HepG2 (cell line): ENCODE measurements around the gene BCAS1. TPM values are rescaled to one million over a fixed set of nuclear protein-coding genes. Genes with fewer than 3 reads are reported as not detected.

ENCODE experiments used
- ATF7-NPFF ChIP-seq: sonication (generic); formaldehyde crosslinking; IDR thresholded peaks from 2 replicates; pipeline ENCODE4 v1.8.1; 2023; ENCODE audit warnings: mild to moderate bottlenecking, low read depth, missing genetic modification reagents, moderate library complexity
- ATM ChIP-seq: fragments of 450-650 bp; IDR thresholded peaks from 2 replicates; pipeline ENCODE4 v1.7.1; 2017; ENCODE audit warnings: mild to moderate bottlenecking, borderline replicate concordance
- CEBPB ChIP-seq: IDR thresholded peaks from 2 replicates; pipeline ENCODE4 v1.6.1; 2011; ENCODE audit warnings: low read depth, low read length, improper control_type of control experiment, borderline replicate concordance
- CHCHD3 ChIP-seq: sonication (generic); formaldehyde crosslinking; IDR thresholded peaks from 2 replicates; pipeline ENCODE4 v1.8.0; 2022; ENCODE audit warnings: mild to moderate bottlenecking, missing genetic modification reagents, moderate library complexity
- DBP ChIP-seq: sonication (generic); formaldehyde crosslinking; IDR thresholded peaks from 2 replicates; pipeline ENCODE4 v1.4.0; 2020; ENCODE audit warnings: missing genetic modification reagents; ENCODE audit errors: not compliant biosample characterization
- HMG20A ChIP-seq: IDR thresholded peaks from 2 replicates; pipeline ENCODE4 v1.6.1; 2016; ENCODE audit warnings: borderline replicate concordance
- HNRNPK ChIP-seq: fragments of 200-400 bp; formaldehyde crosslinking; IDR thresholded peaks from 2 replicates; pipeline ENCODE4 v1.6.1; 2018; ENCODE audit warnings: low read length, low read depth, moderate library complexity, mild to moderate bottlenecking; ENCODE audit not compliant: poor library complexity, severe bottlenecking
- KMT2A ChIP-seq: sonication (generic); formaldehyde crosslinking; IDR thresholded peaks from 2 replicates; pipeline ENCODE4 v1.4.0; 2020; ENCODE audit warnings: missing genetic modification reagents
- MAFK ChIP-seq, 2 experiments: IDR thresholded peaks in 1 of 2; conservative IDR thresholded peaks in 1 of 2; 2 replicates each; pipeline ENCODE4 v1.6.1; 2011; ENCODE audit warnings: improper control_type of control experiment in 2 of 2, low read length in 2 of 2
- MYC ChIP-seq: sonication (generic); formaldehyde crosslinking; IDR thresholded peaks from 2 replicates; pipeline ENCODE4 v1.9.0; 2021; ENCODE audit warnings: missing genetic modification reagents, borderline replicate concordance
- NR3C1 ChIP-seq: sonication (generic); formaldehyde crosslinking; IDR thresholded peaks from 2 replicates; pipeline ENCODE4 v1.4.0; 2020; ENCODE audit warnings: missing genetic modification reagents
- PHF20 ChIP-seq: sonication (generic); formaldehyde crosslinking; IDR thresholded peaks from 2 replicates; pipeline ENCODE4 v1.5.0; 2020; ENCODE audit warnings: mild to moderate bottlenecking, missing genetic modification reagents
- RERE ChIP-seq: IDR thresholded peaks from 2 replicates; pipeline ENCODE4 v1.6.1; 2016; ENCODE audit warnings: low read depth, missing genetic modification reagents, missing compliant biosample characterization
- SCMH1 ChIP-seq: sonication (generic); formaldehyde crosslinking; IDR thresholded peaks from 2 replicates; pipeline ENCODE4 v1.9.0; 2021; ENCODE audit warnings: missing genetic modification reagents, mild to moderate bottlenecking, borderline replicate concordance
- SKI ChIP-seq: fragments of 450-650 bp; IDR thresholded peaks from one replicate; pipeline ENCODE4 v1.6.1; 2018; ENCODE audit warnings: mild to moderate bottlenecking; ENCODE audit not compliant: partially characterized antibody
- SNAPC2 ChIP-seq: sonication (generic); formaldehyde crosslinking; IDR thresholded peaks from 2 replicates; pipeline ENCODE4 v1.8.1; 2022; ENCODE audit warnings: mild to moderate bottlenecking, missing genetic modification reagents
- TARDBP ChIP-seq: sonication (generic); formaldehyde crosslinking; IDR thresholded peaks from 2 replicates; pipeline ENCODE4 v1.8.0; 2022; ENCODE audit warnings: mild to moderate bottlenecking, missing genetic modification reagents
- TRAFD1 ChIP-seq: sonication (generic); formaldehyde crosslinking; IDR thresholded peaks from 2 replicates; pipeline ENCODE4 v1.5.1; 2020; ENCODE audit warnings: missing genetic modification reagents, mild to moderate bottlenecking, borderline replicate concordance
- ZNF12 ChIP-seq: sonication (generic); formaldehyde crosslinking; IDR thresholded peaks from 2 replicates; pipeline ENCODE4 v1.5.0; 2020; ENCODE audit warnings: missing genetic modification reagents
- ZNF644 ChIP-seq: IDR thresholded peaks from 2 replicates; pipeline ENCODE4 v1.6.1; 2016; ENCODE audit warnings: low read depth
- ZNF703 ChIP-seq: sonication (generic); formaldehyde crosslinking; IDR thresholded peaks from 2 replicates; pipeline ENCODE4 v1.5.1; 2020; ENCODE audit warnings: missing genetic modification reagents, mild to moderate bottlenecking, moderate library complexity, borderline replicate concordance
- ZNF792 ChIP-seq: IDR thresholded peaks from 2 replicates; pipeline ENCODE4 v1.6.1; 2016
- ZNF839 ChIP-seq: sonication (generic); formaldehyde crosslinking; IDR thresholded peaks from 2 replicates; pipeline ENCODE4 v1.4.0; 2020; ENCODE audit warnings: missing genetic modification reagents, mild to moderate bottlenecking, borderline replicate concordance
- polyA plus RNA-seq, 8 experiments: library from polyadenylated mRNA; depleted of rRNA in 3 of 8; stranded (reverse) in 7 of 8; unstranded in 1 of 8; fragments of >200 nt; fragmentation: Illumina TruSeq in 4 of 8; extraction: Trizol in 4 of 8; gene quantifications; 2 replicates each; pipeline versions ENCODE4 v1.2.1 to v1.2.3, GENCODE V29; 2011 to 2016; ENCODE audit warnings: low read depth in 4 of 8, missing spikeins in 1 of 8, mixed read lengths in 1 of 8; ENCODE audit not compliant: insufficient read depth in 1 of 8
- total RNA-seq, 5 experiments: library from RNA; depleted of rRNA; stranded (reverse); fragments of >200 nt; fragmentation: Illumina TruSeq; extraction: Trizol; gene quantifications; 2 replicates each; pipeline ENCODE4 v1.2.3, GENCODE V29; 2016; ENCODE audit warnings: low read depth in 1 of 5

Gene BCAS1
- total and polyA plus RNA-seq, 2 of the 13 experiments (the other 11 are each of a cell fraction or from before 2014, with no cell fraction given) = 0.55 to 0.91 TPM

GRCh38 chr20:53926428-53927028 is 143.9 kb downstream of the BCAS1 start (continued):
- TF ChIP-seq ZNF644 (CRISPR knock-in tag) = no peak; the same call in 1 of the 2 replicates
- no peak for TF ChIP-seq ATF7-NPFF (CRISPR knock-in tag)
- TF ChIP-seq SNAPC2 (CRISPR knock-in tag) = peak; percentile 84; the same call in 1 of the 2 replicates
- TF ChIP-seq KMT2A (CRISPR knock-in tag) = no peak
- peak; percentile 19; the same call in 1 of the 2 replicates for TF ChIP-seq ZNF792
- TF ChIP-seq CEBPB = peak; percentile 97
- no peak for TF ChIP-seq CHCHD3 (CRISPR knock-in tag)
- TF ChIP-seq PHF20 = no peak
- TF ChIP-seq ZNF12 (CRISPR knock-in tag) = peak; percentile 67; the same call in 1 of the 2 replicates
- TF ChIP-seq MYC (CRISPR knock-in tag) = no peak
- 0 out of 4 replicates have a peak, but pooled peaks of 1 of the 2 experiments have one; percentile 3 for TF ChIP-seq MAFK (conservative IDR thresholded peaks at IDR 0.05 in 1 of 2, IDR thresholded peaks at IDR 0.05 in 1 of 2; ENCODE audit: low read length in 2 of 2)
- peak; percentile 87 for TF ChIP-seq SKI
- TF ChIP-seq ATM = no peak
- TF ChIP-seq SCMH1 (CRISPR knock-in tag) = no peak
- TF ChIP-seq DBP (CRISPR knock-in tag) = no peak
- TF ChIP-seq HMG20A (CRISPR knock-in tag) = peak; percentile 81; the same call in 1 of the 2 replicates
- TF ChIP-seq RERE (CRISPR knock-in tag) = peak; percentile 34; the same call in 1 of the 2 replicates
- TF ChIP-seq ZNF839 = no peak
- TF ChIP-seq TARDBP (CRISPR knock-in tag) = no peak; the same call in 1 of the 2 replicates
- TF ChIP-seq TRAFD1 (CRISPR knock-in tag) = 0 out of 2 replicates have a peak, but pooled peaks have one; percentile 77
- no peak for TF ChIP-seq NR3C1 (CRISPR knock-in tag)
- no peak for TF ChIP-seq ZNF703 (CRISPR knock-in tag)
- TF ChIP-seq HNRNPK = no peak
